ENCODE measurements around the gene SLC35B1. TPM values are rescaled to one million over a fixed set of nuclear protein-coding genes. Genes with fewer than 3 reads are reported as not detected.

SLC35B1 gene
- total and polyA plus RNA-seq, 10 of the 15 experiments (the other 5 are each of a cell fraction or from before 2014, with no cell fraction given): 40.0 to 113 (median 51.6) TPM

- TF ChIP-seq ZNF592 (IDR thresholded peaks at IDR 0.05) (no peak; the same call in 1 of the 2 replicates), ZNF217 (IDR thresholded peaks at IDR 0.05) (peak; percentile 86), IKZF2 (IDR thresholded peaks at IDR 0.05) (peak; percentile 83 to 89; a peak in 3 of 4 replicates), LARP7 (IDR thresholded peaks at IDR 0.05) (no peak), CBFB (IDR thresholded peaks at IDR 0.05; ENCODE audit: low read depth) (peak; percentile 89), MTA2 (IDR thresholded peaks at IDR 0.05; ENCODE audit: low read depth) (peak; percentile 91), IRF4 (IDR thresholded peaks at IDR 0.05; ENCODE audit: low read depth, low read length) (peak; percentile 86), POLR2AphosphoS2 (IDR thresholded peaks at IDR 0.05; ENCODE audit: low read depth, low read length) (no peak), PML (IDR thresholded peaks at IDR 0.05; ENCODE audit: low read length) (no peak), ZBTB11 (CRISPR knock-in tag; IDR thresholded peaks at IDR 0.05) (no peak), E2F8 (IDR thresholded peaks at IDR 0.05; ENCODE audit: low read depth, partially characterized antibody) (peak; percentile 39), SMAD1 (IDR thresholded peaks at IDR 0.05; ENCODE audit: low read depth, partially characterized antibody) (no peak), RFX5 (IDR thresholded peaks at IDR 0.05; ENCODE audit: low read depth, low read length) (0 out of 2 replicates have a peak, but pooled peaks have one; percentile 38), CTCF (IDR thresholded peaks at IDR 0.05 in 2 of 3, conservative IDR thresholded peaks at IDR 0.05 in 1 of 3; ENCODE audit: control insufficient read depth in 2 of 3, extremely low read depth in 1 of 3, insufficient read depth in 1 of 3, low read depth in 3 of 3, low read length in 3 of 3) (no peak)
Measured at GRCh38 chr17:49748791-49749190, 41.0 kb upstream of the SLC35B1 start (continued).
